GM21515 (cell line): ENCODE measurements around the gene AMOTL1.

ENCODE experiments used
- ATAC-seq: cut with Tn5 transposase; IDR thresholded peaks from one replicate; pipeline ENCODE4 v1.9.1; 2021; ENCODE audit not compliant: unreplicated experiment

Gene AMOTL1

DNA sequence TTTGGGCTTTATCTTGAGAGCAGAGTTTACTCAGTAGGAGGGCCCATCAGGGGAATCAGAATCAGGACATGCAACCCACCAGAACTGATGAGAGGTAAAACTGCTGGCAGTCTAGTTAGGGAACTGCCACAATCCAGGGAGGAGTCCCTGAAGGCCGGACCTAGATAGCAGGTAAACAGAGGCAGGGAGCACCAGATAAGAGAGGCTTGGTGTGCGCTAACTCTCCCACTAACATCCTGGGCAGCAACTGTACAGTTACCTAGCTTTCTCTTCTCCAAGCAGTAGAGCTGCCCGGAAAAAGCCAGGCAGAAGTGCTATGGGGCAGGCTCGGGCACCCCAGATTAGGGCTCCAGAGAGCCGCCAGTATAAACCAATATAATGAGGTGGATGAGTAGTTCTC, 865 bp upstream of the AMOTL1 start:
- ATAC-seq: no peak

DNA sequence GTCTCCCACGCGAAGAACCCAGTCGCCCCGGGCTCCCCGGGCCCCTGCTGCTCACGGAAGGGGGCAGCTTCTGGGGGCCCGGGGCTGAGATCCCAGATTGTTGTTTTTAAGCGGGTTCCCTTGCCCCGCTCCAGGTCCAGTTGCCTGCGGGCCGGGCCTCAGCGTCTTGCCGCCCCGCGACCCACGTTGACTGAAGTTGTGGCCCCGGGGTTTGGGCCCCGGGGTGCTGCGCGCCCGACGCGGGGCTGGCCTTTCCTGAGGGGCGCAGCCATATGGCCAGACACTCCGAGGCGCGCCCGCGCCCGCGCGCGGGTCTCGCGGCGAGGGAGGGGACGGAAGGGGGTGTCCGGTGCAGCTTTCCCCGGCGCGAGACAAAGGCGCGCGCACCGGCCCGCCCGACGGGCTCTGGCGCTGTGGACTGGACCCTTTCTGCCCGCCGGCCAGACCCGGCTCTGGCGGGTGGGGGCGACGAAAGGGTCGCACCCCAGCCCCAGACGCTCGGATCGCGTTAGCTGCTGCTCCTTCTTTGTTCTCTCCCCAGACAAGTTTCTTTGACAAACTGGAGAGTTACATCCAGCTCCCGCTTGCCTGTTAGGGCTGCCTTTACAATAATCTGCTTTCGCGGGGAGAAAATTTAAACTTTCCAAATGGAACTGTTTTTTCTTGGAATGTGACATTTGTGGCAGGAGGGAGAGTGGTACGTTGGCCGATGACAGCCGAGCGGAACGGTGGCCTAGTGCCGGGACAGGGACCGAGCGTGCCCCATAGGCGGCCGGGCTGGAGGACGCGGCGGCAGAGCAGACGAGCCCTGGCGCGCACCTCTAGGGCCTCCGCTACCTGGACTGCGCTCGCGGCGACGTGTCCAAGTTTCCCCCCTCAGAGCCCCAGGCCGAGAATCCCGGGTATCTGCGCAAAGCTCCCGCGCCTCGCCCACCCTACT, 716 bp downstream of the AMOTL1 start:
- ATAC-seq: no peak

DNA sequence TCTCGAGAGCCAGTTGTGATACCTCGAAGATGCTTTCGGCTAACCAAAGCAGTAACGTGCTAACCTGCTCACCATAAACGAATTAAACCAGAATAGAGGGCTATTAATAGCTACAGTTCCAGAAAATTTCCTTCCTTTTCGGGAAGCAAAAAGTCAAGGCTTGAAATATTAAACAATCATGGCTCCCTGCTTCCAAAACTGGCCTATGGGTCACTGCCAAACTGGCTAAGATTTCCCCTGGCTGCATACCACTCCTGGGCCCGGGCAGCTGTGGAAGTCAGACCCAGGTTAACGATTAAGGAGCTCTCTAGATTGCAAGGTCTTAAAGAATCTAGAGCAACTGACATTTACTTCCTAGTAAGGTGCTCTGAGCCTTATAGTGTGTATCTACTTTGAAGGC, 1.7 kb downstream of the AMOTL1 start:
- ATAC-seq: no peak

DNA sequence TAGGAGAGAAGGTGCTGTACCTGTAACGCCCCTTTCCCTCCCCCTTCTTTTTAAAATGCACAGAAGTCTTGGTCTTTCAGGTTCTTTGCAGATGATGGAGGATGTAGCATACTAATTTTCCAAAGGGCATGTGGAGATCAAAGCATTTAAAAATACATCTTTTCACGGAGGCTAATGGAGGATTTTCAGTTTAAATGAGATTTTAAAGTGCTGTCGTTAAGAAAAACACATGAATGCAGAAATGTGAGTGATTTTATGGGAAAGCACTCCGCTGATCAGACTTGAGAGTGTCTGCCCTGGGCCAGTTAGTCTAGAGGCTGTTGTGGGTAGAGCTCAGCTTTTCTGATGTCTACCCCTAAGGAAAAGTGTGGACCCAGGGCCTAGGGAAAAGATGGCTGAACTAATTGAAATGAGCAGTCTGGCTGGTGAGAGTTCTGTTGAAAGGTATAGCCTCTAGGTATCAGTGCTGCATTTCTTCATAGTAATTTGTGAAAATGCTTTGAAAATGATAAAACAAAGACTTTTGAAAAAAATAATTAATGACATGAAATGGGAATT, 2.5 kb downstream of the AMOTL1 start:
- ATAC-seq: no peak

DNA sequence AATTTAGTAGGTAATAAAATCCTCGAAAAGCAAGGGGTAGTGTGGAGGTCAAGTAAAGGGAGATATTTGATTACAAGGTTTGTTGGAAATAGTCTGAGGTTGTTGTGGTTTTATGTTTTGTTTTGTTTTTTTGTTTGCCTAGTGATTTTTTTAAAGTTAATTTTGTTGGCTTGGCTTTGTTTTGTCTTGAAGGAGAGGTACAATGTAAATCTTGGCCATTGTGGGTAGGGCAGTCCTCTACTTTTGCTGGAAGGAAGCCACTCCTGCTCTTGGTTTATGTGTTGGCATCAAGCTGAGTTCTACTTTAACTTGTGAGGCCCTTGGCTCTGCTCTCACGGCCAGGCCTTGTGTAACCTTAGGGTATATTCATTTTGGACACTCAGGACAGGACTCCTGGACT, 3.2 kb downstream of the AMOTL1 start:
- no peak for ATAC-seq

DNA sequence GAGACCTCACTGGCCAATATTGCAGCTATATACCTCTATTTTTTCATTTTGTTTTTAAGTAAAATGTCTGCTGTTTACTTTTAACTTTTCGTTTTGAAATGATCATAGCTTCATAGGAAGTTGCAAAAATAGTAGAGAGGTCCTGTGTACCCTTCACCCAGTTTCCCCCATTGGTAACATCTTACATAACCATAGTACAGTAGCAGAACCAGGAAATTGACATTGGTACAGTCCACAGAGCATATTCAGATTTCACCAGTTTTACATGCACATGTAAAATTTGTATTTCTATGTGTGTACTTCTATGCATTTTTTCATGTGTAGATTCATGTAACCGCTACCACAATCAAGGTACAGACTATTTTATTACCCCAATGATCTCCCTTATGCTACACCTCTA, 3.8 kb downstream of the AMOTL1 start:
- ATAC-seq: no peak

DNA sequence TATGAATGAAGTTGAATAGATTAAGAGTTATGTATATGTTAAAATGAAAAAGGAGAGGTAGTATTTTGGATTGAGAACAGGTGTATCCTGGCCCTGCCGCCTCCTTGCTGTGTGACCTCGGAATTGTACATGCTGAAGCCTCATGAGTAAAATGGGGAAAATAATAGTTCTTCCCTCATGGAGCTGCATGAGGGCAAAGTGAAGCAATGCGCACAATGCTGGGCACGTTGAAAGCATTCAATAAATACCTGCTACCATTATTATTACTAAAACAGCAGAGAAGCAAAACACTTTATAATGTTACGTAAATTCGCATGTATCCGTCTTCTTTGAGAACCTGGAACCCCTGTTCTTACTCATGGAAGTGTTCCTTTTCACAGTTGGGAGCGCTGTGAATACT, 5.7 kb downstream of the AMOTL1 start:
- no peak for ATAC-seq

DNA sequence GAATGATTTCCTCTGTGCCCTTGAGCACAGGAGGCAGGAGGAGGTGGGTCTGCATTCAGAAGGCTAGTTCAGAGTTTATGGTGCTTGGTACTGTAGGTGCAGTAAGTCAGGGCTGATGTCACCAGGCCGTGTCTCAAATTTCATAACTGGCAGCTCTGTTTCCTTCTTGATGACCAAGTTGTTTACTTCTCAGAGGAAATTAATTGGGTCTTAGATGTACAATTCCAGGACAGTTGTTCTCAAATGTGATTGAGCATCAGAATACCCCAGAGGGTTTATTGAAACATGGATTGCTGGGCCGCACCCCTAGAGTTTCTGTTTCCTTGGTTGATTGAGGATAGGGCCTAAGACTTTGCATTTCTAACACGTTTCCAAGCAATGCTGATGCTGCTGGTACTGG, 6.2 kb downstream of the AMOTL1 start:
- ATAC-seq: no peak

DNA sequence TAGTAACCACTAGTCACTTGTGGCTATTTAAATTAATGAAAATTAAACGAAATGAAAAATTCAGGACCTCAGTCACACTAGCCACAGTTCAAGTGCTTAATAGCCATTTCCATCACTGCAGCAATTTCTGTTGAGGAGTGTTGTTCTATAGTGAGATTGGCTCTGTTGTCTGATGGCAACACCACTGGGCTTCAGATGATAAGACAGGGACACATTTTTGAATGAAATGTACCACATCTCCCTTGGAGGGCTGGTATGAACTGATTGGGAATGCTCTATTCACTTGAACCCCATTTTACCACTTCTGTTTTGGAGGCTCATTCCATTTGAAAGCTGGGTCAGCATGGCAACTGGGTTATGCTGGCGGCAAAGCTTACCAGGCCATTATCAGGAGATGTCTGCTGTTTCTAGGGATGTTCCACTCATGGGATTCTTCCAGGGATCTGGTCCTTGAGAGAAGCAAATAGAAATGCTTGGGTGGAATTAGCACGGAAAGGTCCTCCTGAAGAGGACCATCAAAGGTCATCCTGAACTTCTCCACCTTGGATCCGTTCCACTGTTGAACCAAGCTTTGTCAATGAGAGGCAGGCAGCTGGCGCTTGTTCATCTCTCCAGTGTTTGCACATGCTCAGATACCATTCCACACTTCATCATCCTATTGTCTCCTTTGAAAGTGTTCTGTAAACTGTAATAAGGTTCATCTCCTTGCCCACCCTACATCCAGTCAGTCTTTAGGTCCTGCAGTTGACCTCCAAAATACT, 7.6 kb downstream of the AMOTL1 start:
- no peak for ATAC-seq

DNA sequence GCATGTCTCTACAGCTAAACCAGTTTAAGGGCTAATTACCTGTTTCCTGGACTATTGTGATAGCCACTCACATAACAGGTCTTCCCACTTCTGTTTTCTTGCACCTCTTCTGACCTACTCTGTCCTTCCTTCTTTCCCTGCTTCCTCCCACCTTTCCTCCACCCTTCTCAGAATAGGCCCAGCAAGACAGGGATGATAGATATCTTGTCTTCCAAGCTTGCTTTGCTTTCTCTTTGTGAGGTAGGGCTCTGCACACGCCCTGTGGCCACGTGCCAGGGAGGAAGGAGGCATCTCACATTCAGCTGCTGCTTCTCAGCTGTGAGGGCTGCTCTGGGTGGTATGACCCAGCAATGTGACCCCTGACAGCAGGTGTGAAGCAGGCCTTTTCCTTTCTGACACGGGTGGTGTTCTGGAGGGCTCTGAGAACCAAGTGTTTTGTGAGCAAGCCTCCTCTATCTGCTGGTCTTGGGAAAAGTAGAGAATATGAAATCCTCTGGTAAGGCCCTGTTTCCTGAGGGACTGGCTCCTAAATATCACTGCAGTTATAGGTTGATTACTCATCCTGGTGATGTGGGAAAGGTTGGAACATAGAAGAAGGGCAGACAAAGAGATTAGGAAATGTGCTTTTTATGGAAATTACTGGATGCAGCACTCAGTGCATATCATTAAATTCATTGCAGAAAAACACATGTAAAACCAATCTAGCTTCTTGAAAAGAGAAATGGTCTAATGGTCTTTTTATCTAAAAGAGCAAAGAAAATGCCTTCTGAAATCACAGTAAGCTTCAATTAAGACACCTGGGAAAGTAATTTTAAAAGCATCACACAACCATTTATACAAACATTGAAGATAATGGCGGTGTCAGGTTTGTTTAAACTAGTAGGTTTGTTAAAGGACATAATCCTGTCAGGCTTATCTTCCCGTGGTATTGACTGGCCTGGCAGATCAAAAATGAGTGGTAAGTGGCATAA, 8.5 kb downstream of the AMOTL1 start:
- ATAC-seq: no peak

DNA sequence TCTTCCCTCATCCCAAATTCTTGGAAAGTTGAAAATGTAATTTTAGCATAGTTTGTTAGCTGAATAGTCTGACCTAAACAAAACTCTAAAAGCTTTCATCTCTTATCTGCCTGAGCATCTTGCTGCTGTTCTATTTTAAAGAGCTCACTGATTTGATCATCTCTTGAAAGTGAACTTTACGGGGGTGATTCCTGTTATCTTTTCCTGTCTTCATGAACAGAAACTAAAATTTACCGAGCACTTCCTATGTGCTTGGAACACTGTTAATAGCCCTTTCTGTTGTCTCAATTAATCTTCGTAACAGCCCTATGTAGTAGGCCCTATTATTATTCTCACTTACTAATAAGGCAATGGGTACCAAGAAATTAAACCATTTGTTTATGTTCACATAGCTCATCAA, 12.3 kb downstream of the AMOTL1 start:
- no peak for ATAC-seq

DNA sequence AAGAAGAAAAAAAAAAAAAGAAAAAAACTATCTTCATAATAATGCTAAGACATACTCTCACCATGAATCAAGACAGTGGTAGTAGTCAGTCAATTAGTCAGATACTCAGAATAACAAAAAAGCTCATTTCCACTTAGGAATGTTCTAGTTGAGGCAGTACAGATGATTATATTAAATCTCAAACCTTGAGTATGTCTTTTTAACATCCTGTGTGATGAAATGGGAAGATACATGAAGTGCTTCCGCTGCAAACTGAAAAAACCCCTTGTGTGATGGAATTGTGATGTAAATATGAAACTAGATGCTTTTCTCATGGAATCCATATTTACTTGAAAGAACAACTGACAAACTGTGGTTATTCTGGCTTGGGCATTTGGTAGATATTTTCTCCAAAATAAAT, 13.7 kb downstream of the AMOTL1 start:
- no peak for ATAC-seq

DNA sequence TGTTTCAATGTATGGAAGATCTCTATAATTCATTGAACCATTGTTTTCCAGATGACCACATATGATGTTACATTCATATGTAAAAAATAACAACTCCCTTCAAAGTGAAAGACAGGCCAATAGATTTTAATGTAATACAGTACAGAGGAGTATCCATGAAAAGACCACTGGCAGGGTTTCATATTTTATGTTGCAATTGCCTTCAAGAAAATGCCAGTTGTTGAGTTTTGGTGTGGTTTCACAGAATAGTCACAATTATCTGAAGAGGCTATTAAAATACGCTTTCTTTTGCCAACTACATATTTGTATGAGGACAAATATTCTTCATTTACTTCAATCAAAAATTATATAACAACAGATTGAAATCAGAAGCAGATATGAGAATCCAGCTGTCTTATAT, 14.3 kb downstream of the AMOTL1 start:
- ATAC-seq: no peak

DNA sequence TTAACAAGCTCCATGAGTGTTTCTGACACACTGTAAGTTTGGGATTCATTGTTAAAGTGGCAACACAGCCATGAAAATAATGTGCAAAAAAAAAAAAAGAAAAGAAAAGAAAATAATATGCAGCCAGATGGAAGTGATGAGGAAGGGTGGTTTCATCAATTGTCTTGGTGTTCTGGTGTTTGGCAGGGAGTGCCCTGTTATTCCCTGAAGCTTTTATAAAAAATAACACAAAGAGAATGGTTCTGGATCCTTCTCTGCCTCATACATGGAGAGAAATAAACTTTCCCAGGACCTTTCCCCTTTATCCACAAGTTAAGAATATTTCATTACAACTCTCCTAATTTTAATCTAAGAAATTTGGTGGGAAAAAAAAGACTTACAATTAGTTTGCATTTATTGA, 16.7 kb downstream of the AMOTL1 start:
- ATAC-seq: no peak

DNA sequence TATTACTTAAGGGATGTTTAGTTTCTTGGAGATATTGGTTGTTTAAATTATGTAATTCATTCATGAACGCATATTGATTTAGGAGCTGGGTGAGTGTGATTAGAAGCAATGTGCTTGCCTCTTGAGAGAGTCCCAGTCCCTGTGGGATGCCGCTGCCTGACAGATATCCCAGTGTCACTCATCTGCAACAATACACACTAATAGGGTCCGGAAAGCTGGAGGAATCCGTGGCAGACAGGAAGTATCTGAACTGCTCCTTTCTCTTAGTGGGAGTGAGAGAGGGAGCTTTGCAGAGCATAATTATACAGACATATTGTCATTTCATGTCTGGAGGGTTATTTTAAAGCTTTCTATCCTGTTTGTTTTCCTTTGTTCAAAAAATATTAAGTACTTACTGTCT, 17.4 kb downstream of the AMOTL1 start:
- ATAC-seq: no peak

DNA sequence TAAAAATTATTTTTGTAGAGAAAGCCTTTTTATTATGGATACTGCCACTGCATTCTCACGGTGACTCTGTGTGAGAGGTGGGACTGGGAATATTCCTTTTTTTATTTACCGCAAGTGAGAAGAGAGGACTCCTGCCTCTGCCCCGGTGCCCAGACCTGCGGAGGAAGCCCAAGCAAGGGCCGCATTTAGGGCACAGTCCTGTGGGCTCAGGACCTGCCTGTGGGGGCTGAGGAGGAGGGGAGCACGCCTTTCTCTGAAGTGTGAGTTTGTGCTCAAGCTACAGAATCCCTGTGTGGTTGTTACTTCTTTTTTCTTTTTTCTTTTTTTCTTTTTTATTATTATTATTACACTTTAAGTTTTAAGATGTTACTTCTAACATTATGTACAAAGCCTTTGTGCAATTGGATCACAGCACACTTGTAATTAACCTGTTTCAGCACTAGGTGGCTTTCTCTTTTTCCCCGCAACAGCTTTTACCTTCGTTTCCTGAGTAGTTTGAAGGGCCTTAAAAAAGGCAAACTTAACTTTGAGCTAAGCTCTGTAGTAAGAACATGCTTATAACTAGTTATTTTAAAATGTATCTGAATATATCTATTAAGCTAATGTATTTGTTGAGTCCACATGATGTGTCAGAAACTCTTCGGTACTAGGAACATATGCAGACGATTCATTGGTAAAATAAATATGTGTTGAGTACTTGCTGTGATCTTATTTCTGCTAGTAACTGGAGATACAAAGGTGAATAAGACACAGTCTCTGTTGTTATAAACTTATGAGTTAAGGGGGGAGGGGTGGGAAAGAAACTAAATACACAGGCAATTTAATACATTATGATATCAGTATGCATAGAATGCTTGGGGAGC, 18.3 kb downstream of the AMOTL1 start:
- ATAC-seq: peak; percentile 81

DNA sequence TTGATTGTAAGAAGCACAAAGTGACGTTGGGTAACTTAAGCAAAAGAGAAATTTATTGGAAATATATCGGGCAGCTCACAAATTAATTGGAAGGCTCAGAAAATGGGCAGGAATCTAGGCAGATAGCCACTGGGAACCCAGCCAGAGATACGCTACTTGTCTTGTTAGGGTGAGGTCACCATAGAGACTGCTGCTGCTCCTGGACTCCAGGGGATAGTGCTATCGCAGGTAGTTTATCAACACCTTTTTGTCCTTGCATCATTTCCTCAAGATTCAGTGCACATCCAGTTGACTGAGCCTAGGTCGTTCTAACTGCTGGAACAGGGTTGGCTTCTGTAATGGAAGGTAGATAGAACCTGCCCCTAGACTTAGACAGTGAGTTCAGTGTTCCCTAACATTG, 19.6 kb downstream of the AMOTL1 start:
- ATAC-seq: no peak

DNA sequence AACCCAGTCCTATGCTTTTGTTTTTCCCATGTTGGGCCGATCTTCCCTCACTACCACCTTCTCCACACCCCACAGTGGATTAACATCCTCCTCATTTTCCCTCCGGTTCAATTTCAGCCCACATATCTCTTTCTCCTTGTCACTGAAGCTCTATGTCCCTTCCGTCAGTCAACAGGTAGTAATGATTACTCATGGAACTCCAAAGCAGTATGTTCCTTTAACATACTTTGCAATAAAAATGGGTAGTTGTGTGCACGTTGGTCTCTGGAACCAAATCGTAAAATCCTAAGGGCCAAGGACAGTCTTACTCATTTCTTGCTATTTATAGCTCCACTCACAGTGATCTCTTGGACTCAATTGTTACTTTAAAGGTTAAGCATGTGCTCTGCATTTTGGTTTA, 20.2 kb downstream of the AMOTL1 start:
- ATAC-seq: no peak

DNA sequence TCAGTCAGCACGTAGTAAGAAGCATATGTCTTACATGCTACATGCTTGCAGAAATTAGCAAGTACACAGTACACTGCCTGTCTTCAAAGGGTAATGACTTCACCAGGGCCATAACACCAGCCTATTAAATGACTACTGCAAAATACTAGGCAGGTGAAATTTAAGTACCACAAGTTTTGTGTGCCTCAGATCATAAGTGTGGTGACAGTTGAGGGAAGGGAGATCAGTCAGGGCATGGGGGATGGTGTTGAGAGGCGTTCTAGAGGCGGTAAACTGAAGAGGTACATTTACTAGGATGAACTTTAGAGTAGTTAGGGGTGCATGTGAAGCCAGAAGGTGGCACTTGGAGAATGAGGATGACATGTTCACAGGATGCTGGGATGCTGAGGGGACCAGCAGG, 22.0 kb downstream of the AMOTL1 start:
- no peak for ATAC-seq

DNA sequence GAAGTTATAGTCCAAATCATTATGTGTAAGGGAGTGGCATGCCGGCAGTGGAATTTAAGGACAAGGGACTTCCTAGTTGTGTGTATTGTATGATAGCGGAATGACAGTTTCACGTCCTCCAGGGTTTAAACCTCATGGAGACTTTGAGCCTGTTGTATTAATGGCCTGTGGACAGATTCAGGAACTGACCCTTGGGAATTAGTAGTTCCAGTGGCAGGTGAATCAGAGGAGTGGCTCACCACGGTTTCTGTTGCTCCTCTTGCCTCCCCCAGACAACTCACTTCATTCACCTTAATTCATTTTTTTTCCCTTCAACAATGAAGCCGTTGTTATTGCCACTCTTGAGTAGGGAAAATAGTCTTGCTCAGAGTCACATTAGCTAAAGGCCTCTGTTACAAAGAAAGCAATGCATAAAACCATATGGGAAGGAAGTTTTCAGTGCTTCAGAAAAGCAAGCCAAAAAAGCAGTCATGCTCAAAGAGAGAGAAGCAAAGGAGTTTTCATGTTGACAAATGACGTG, 22.6 kb downstream of the AMOTL1 start:
- ATAC-seq: no peak
